Upper lobe of right lung (tissue), 1 donor: ENCODE results near the gene APOC4. TPM values are rescaled to one million over a fixed set of nuclear protein-coding genes. Genes with fewer than 3 reads are reported as not detected.
"Not testable (repeated sequence)": the region's sequence is repeated elsewhere in the genome, so short reads cannot be mapped to it uniquely, and the experiment has no call there.

ENCODE experiments used
- ATAC-seq: fragments of 200-7000 bp; cut with Tn5 transposase; one replicate; pipeline ENCODE4 v1.9.1; 2020; ENCODE audit warnings: mild to moderate bottlenecking, moderate library complexity
- DNase-seq: peaks from one replicate; pipeline ENCODE4 v3.0.0-alpha.2; 2020
- H3K27ac ChIP-seq: fragments of 200-600 bp; one replicate; pipeline ENCODE4 v1.8.0; 2022
- H3K27me3 ChIP-seq: fragments of 200-600 bp; one replicate; pipeline ENCODE4 v1.8.0; 2022; ENCODE audit warnings: mild to moderate bottlenecking
- H3K36me3 ChIP-seq: fragments of 200-600 bp; one replicate; pipeline ENCODE4 v1.8.0; 2022
- H3K4me1 ChIP-seq: fragments of 200-600 bp; one replicate; pipeline ENCODE4 v1.8.0; 2022
- H3K4me3 ChIP-seq: fragments of 200-600 bp; one replicate; pipeline ENCODE4 v1.8.0; 2022; ENCODE audit warnings: mild to moderate bottlenecking
- H3K9me3 ChIP-seq: fragments of 200-600 bp; one replicate; pipeline ENCODE4 v1.8.0; 2022
- CTCF ChIP-seq: fragments of 200-600 bp; IDR thresholded peaks from one replicate; pipeline ENCODE4 v1.8.0; 2022; ENCODE audit warnings: antibody characterized with exemption
- intact Hi-C: fragments of 100-400 bp; cut with DNase I; formaldehyde crosslinking; loops from one replicate; pipeline ENCODE4 v1.11.0; 2022
- total RNA-seq: library from RNA; stranded (reverse); fragmentation: NEBNext Ultra II Directional; extraction: Animal tissue kit (Norgen Biotek cat#: 25700); gene quantifications from one replicate; pipeline ENCODE4 v1.2.1, GENCODE V29; 2021
- donor health status: DM: no; HTN: yes; CAD: no; lungs with severe emphysema.

Gene APOC4
- total RNA-seq, 1 donor from 2014 or later = not detected

GRCh38 chr19:44961821-44962220 is 19.8 kb downstream of the APOC4 start:
- intact Hi-C loops = no loop called here
- H3K4me1 ChIP-seq = peaks cover 8% of the 10 kb centered on the region
- ATAC-seq = no peak
- H3K27ac ChIP-seq = no peak overlapping the region
- no peak for DNase-seq
- H3K36me3 ChIP-seq = peaks cover 48% of the 10 kb centered on the region
- H3K9me3 ChIP-seq = no peaks in the 10 kb centered on the region
- H3K4me3 ChIP-seq = no peak overlapping the region
- TF ChIP-seq CTCF = no peak
- H3K27me3 ChIP-seq = no peaks in the 10 kb centered on the region

GRCh38 chr19:44968118-44968517 is 26.1 kb downstream of the APOC4 start:
- no peak for TF ChIP-seq CTCF
- no peaks in the 10 kb centered on the region for H3K4me1 ChIP-seq
- ATAC-seq (no peak), DNase-seq (no peak)
- intact Hi-C loops = no loop called here
- H3K36me3 ChIP-seq = peaks cover 59% of the 10 kb centered on the region
- H3K4me3 ChIP-seq = no peak overlapping the region
- H3K27ac ChIP-seq = no peak overlapping the region
- H3K9me3 ChIP-seq = no peaks in the 10 kb centered on the region
- H3K27me3 ChIP-seq = no peaks in the 10 kb centered on the region

GRCh38 chr19:44968670-44969069 is 26.6 kb downstream of the APOC4 start:
- no peak overlapping the region for H3K27ac ChIP-seq
- H3K4me1 ChIP-seq = no peaks in the 10 kb centered on the region
- ATAC-seq (no peak), DNase-seq (no peak)
- no peaks in the 10 kb centered on the region for H3K9me3 ChIP-seq
- TF ChIP-seq CTCF = no peak
- no peaks in the 10 kb centered on the region for H3K27me3 ChIP-seq
- H3K36me3 ChIP-seq = peaks cover 60% of the 10 kb centered on the region
- intact Hi-C loops = no loop called here
- no peak overlapping the region for H3K4me3 ChIP-seq

- no peak for DNase-seq
- TF ChIP-seq CTCF = no peak
- ATAC-seq = no peak
- intact Hi-C loops = no loop called here
- Histone ChIP-seq H3K4me1 (no peaks in the 10 kb centered on the region), H3K36me3 (peaks cover 61% of the 10 kb centered on the region), H3K27ac (no peak overlapping the region), H3K4me3 (no peak overlapping the region), H3K9me3 (no peaks in the 10 kb centered on the region), H3K27me3 (no peaks in the 10 kb centered on the region)
Observed at GRCh38 chr19:44969437-44969836, 27.4 kb downstream of the APOC4 start.

GRCh38 chr19:44971451-44971850 is 29.4 kb downstream of the APOC4 start:
- DNase-seq, H3K4me3 ChIP-seq, intact Hi-C loops, H3K27me3 ChIP-seq, H3K27ac ChIP-seq, H3K4me1 ChIP-seq, H3K9me3 ChIP-seq, ATAC-seq: not testable (repeated sequence)
- H3K36me3 ChIP-seq = peaks cover 67% of the 10 kb centered on the region

GRCh38 chr19:44972802-44973201 is 30.8 kb downstream of the APOC4 start:
- no peak for TF ChIP-seq CTCF
- no peak for ATAC-seq
- no peak for DNase-seq

More at GRCh38 chr19:44972802-44973201, 30.8 kb downstream of the APOC4 start:
- Histone ChIP-seq H3K4me1 (no peaks in the 10 kb centered on the region), H3K36me3 (peaks cover 71% of the 10 kb centered on the region), H3K9me3 (no peaks in the 10 kb centered on the region), H3K27ac (no peak overlapping the region), H3K27me3 (no peaks in the 10 kb centered on the region), H3K4me3 (no peak overlapping the region)
- intact Hi-C loops = no loop called here
